Natural killer cell (primary cell): ENCODE measurements around the gene ZNF665. TPM values are rescaled to one million over a fixed set of nuclear protein-coding genes. Genes with fewer than 3 reads are reported as not detected.
A peak's percentile ranks its signal among the peaks of the same experiment; 100 is the strongest.
"Not testable (repeated sequence)": the region's sequence is repeated elsewhere in the genome, so short reads cannot be mapped to it uniquely, and the experiment has no call there.

Experiments
- ATAC-seq, 3 donors: fragments of 150-1000 bp in 2 of 3; fragments of 200-7000 bp in 1 of 3; cut with Tn5 transposase; 1 replicate in 1 of 3; 2 replicates in 2 of 3; pipeline ENCODE4 v1.10.0; 2021; ENCODE audit warnings: mild to moderate bottlenecking in 2 of 3, moderate library complexity in 2 of 3
- DNase-seq, 2 donors: peaks; one replicate each; pipeline versions ENCODE4 v3.0.0 to v3.0.0-alpha.2; 2013 to 2021; ENCODE audit warnings: mixed read lengths in 1 of 2
- H3K27ac ChIP-seq: one replicate; pipeline ENCODE4 v1.5.1; 2013; ENCODE audit warnings: mild to moderate bottlenecking, low read length
- H3K27me3 ChIP-seq: one replicate; pipeline ENCODE4 v1.6.1; 2013; ENCODE audit warnings: low read length; ENCODE audit not compliant: control insufficient read depth, insufficient read depth
- H3K36me3 ChIP-seq: one replicate; pipeline ENCODE4 v1.6.1; 2013; ENCODE audit warnings: low read length; ENCODE audit not compliant: control insufficient read depth, insufficient read depth
- H3K4me1 ChIP-seq: one replicate; pipeline ENCODE4 v1.6.1; 2013; ENCODE audit warnings: low read length; ENCODE audit not compliant: control insufficient read depth, insufficient read depth
- H3K4me3 ChIP-seq: one replicate; pipeline ENCODE4 v1.5.1; 2013; ENCODE audit warnings: low read length
- H3K9me3 ChIP-seq: one replicate; pipeline ENCODE4 v1.6.1; 2013; ENCODE audit warnings: low read length; ENCODE audit not compliant: control insufficient read depth, insufficient read depth
- H3K27ac Mint-ChIP-seq, 2 donors: one replicate each; pipeline ENCODE4 v1.8.0; 2022; ENCODE audit warnings: mild to moderate bottlenecking in 2 of 2, mixed read lengths in 2 of 2, moderate library complexity in 1 of 2
- H3K27me3 Mint-ChIP-seq, 2 donors: one replicate each; pipeline ENCODE4 v1.8.0; 2022; ENCODE audit warnings: low read depth in 2 of 2, mixed read lengths in 2 of 2
- H3K36me3 Mint-ChIP-seq: one replicate; pipeline ENCODE4 v1.8.0; 2022; ENCODE audit warnings: mixed read lengths
- H3K4me1 Mint-ChIP-seq, 2 donors: one replicate each; pipeline ENCODE4 v1.8.0; 2022; ENCODE audit warnings: mixed read lengths in 2 of 2
- H3K4me3 Mint-ChIP-seq: one replicate; pipeline ENCODE4 v1.8.0; 2022; ENCODE audit warnings: mild to moderate bottlenecking, moderate library complexity, mixed read lengths
- H3K9me3 Mint-ChIP-seq, 2 donors: one replicate each; pipeline ENCODE4 v1.8.0; 2022; ENCODE audit warnings: mixed read lengths in 2 of 2
- CTCF ChIP-seq: fragments of 200-600 bp; IDR thresholded peaks from one replicate; pipeline ENCODE4 v1.8.0; 2022; ENCODE audit warnings: antibody characterized with exemption
- WGBS: methylation state at CpG from one replicate; pipeline ENCODE4 v1.1.7; 2013; ENCODE audit warnings: missing lambda C conversion rate; ENCODE audit not compliant: insufficient coverage; 5-methylcytosine and 5-hydroxymethylcytosine counted together
- intact Hi-C: fragments of 100-400 bp; cut with micrococcal nuclease; formaldehyde crosslinking; loops from one replicate; pipeline ENCODE4 v1.14.2; 2022
- total RNA-seq, 4 donors: library from RNA; stranded (reverse); fragments of 120-200 nt in 1 of 4; gene quantifications; one replicate each; pipeline versions ENCODE4 v1.2.3 to v1.2.4, GENCODE V29; 2013 to 2022

The ZNF665 gene
- total RNA-seq, 3 donors from 2014 or later (not counting 1 experiment from before 2014, with no cell fraction given): 3.4 to 5.3 (median 4.9) TPM

GRCh38 chr19:53131085-53131590 lies 62.0 kb downstream of the ZNF665 start:
- H3K4me1 ChIP-seq: peaks cover 15% of the 10 kb centered on the region
- peaks cover 18% of the 10 kb centered on the region for H3K36me3 Mint-ChIP-seq
- no peak overlapping the region for H3K4me3 ChIP-seq
- DNase-seq (no peak), ATAC-seq (no peak)
- peaks cover 7 to 21% of the 10 kb centered on the region in 2 donors for H3K4me1 Mint-ChIP-seq
- peak overlapping the region in 1 of 2 donors; percentile 59 for H3K27ac Mint-ChIP-seq
- no peaks in the 10 kb centered on the region for H3K27me3 Mint-ChIP-seq
- H3K9me3 ChIP-seq: peaks cover 24% of the 10 kb centered on the region
- no peak for TF ChIP-seq CTCF
- no peak overlapping the region for H3K27ac ChIP-seq
- intact Hi-C loops: no loop called here
- no peaks in the 10 kb centered on the region for H3K36me3 ChIP-seq
- H3K4me3 Mint-ChIP-seq: peak overlapping the region; percentile 69
- H3K9me3 Mint-ChIP-seq: peaks cover 3 to 7% of the 10 kb centered on the region in 2 donors
- H3K27me3 ChIP-seq: peaks cover 5% of the 10 kb centered on the region
- 94% methylated on average over 3 of the region's 4 CpGs for WGBS

- no peak overlapping the region for H3K27ac ChIP-seq
- TF ChIP-seq CTCF: no peak
- intact Hi-C loops: no loop called here
- peaks cover 7 to 21% of the 10 kb centered on the region in 2 donors for H3K4me1 Mint-ChIP-seq
- H3K9me3 Mint-ChIP-seq: peaks cover 3 to 4% of the 10 kb centered on the region in 2 donors
- H3K9me3 ChIP-seq: peaks cover 24% of the 10 kb centered on the region
- no peak overlapping the region for H3K27ac Mint-ChIP-seq
- H3K27me3 ChIP-seq: peaks cover 5% of the 10 kb centered on the region
- no peaks in the 10 kb centered on the region for H3K36me3 ChIP-seq
- H3K4me3 Mint-ChIP-seq: no peak overlapping the region
- DNase-seq: no peak
- peaks cover 14% of the 10 kb centered on the region for H3K36me3 Mint-ChIP-seq
- 98% methylated on average over 7 of the region's 7 CpGs for WGBS
- ATAC-seq: no peak
- H3K27me3 Mint-ChIP-seq: no peaks in the 10 kb centered on the region
- peaks cover 15% of the 10 kb centered on the region for H3K4me1 ChIP-seq
- no peak overlapping the region for H3K4me3 ChIP-seq
These were observed 62.7 kb downstream of the ZNF665 start for GRCh38 chr19:53130506-53130905.

- DNase-seq, intact Hi-C loops, H3K4me3 Mint-ChIP-seq, H3K4me1 ChIP-seq, H3K27ac Mint-ChIP-seq, H3K36me3 ChIP-seq, H3K9me3 Mint-ChIP-seq, ATAC-seq, H3K27me3 Mint-ChIP-seq, H3K36me3 Mint-ChIP-seq, H3K9me3 ChIP-seq, H3K27ac ChIP-seq, H3K4me3 ChIP-seq, H3K27me3 ChIP-seq: not testable (repeated sequence)
- WGBS: 87% methylated on average over 8 of the region's 15 CpGs
- H3K4me1 Mint-ChIP-seq: peaks cover 4 to 17% of the 10 kb centered on the region in 2 donors
These were observed 66.2 kb downstream of the ZNF665 start for GRCh38 chr19:53126733-53127526.

- TF ChIP-seq CTCF: no peak
- no peak overlapping the region for H3K4me3 ChIP-seq
- Mint-ChIP-seq H3K4me3 (no peak overlapping the region), H3K27ac (no peak overlapping the region), H3K9me3 (no peaks in the 10 kb centered on the region), H3K4me1 (peaks cover 0 to 9% of the 10 kb centered on the region in 2 donors), H3K36me3 (peaks cover 2% of the 10 kb centered on the region), H3K27me3 (no peaks in the 10 kb centered on the region)
- H3K27me3 ChIP-seq: no peaks in the 10 kb centered on the region
- 91% methylated on average over 7 of the region's 7 CpGs for WGBS
- intact Hi-C loops: no loop called here
- no peak overlapping the region for H3K27ac ChIP-seq
- DNase-seq (no peak), ATAC-seq (no peak)
- H3K4me1 ChIP-seq: no peaks in the 10 kb centered on the region
- no peaks in the 10 kb centered on the region for H3K9me3 ChIP-seq
- H3K36me3 ChIP-seq: no peaks in the 10 kb centered on the region
These were observed 69.8 kb downstream of the ZNF665 start for GRCh38 chr19:53123400-53123799.

Other genes with a start within 250 kb of the ZNF665 start
- gene ZNF816, start 230.5 kb downstream of the ZNF665 start, total RNA-seq: 10 to 100 TPM in 1 of 3 donors, 1 to 10 TPM in 2; 4.1 to 11.3 (median 7.7) TPM
- gene ERVV-1, start 179.4 kb downstream of the ZNF665 start, total RNA-seq: not detected
- not detected for gene ERVV-2, start 148.6 kb downstream of the ZNF665 start, total RNA-seq
- 10 to 100 TPM; 43.9 to 54.9 (median 54.7) TPM for gene ZNF160, start 89.9 kb downstream of the ZNF665 start, total RNA-seq
- 1 to 10 TPM; 1.3 to 3.1 (median 1.7) TPM for gene ZNF415, start 60.4 kb downstream of the ZNF665 start, total RNA-seq
- gene ZNF347, start 34.3 kb downstream of the ZNF665 start, total RNA-seq: 1 to 10 TPM; 5.8 to 10.0 (median 9.2) TPM
- gene ZNF677, start 61.5 kb upstream of the ZNF665 start, total RNA-seq: 10 to 100 TPM; 16.4 to 19.8 (median 18.4) TPM
- not detected for gene VN1R2, start 64.9 kb upstream of the ZNF665 start, total RNA-seq
- not detected for gene VN1R4, start 74.4 kb upstream of the ZNF665 start, total RNA-seq
- gene ZNF845, start 140.4 kb upstream of the ZNF665 start, total RNA-seq: 10 to 100 TPM in 1 of 3 donors, 1 to 10 TPM in 2; 8.7 to 13.2 (median 9.0) TPM
- 10 to 100 TPM; 20.7 to 27.0 (median 21.8) TPM for gene ZNF525, start 172.3 kb upstream of the ZNF665 start, total RNA-seq
- 10 to 100 TPM in 2 of 3 donors, 1 to 10 TPM in 1; 8.5 to 16.4 (median 11.8) TPM for gene ZNF765, start 201.8 kb upstream of the ZNF665 start, total RNA-seq
- gene ZNF761, start 238.6 kb upstream of the ZNF665 start, total RNA-seq: 1 to 10 TPM; 6.8 to 8.9 (median 8.5) TPM